K562 (cell line): ENCODE measurements around the gene TRMT2A. TPM values are rescaled to one million over a fixed set of nuclear protein-coding genes. Genes with fewer than 3 reads are reported as not detected.

Experiments
- BRD4 ChIP-seq: fragments of 200-600 bp; sonication (generic); IDR thresholded peaks from 2 replicates; pipeline ENCODE4 v1.6.1; 2017; ENCODE audit warnings: inconsistent platforms
- ERF ChIP-seq: fragments of 450-650 bp; formaldehyde crosslinking; IDR thresholded peaks from 2 replicates; pipeline ENCODE4 v1.4.0; 2020; ENCODE audit warnings: mild to moderate bottlenecking, mixed read lengths
- HBP1 ChIP-seq: fragments of 450-650 bp; formaldehyde crosslinking; IDR thresholded peaks from 2 replicates; pipeline ENCODE4 v1.4.0; 2022; ENCODE audit warnings: missing genetic modification characterization
- ID3 ChIP-seq, 2 experiments: fragments of 250-450 bp in 1 of 2; fragments of 450-650 bp in 1 of 2; sonication (Bioruptor Pico) in 1 of 2; IDR thresholded peaks; 2 replicates each; pipeline versions ENCODE4 v1.6.1 to v1.8.0; 2016 to 2021; ENCODE audit warnings: mild to moderate bottlenecking in 2 of 2, moderate library complexity in 2 of 2, missing compliant biosample characterization in 1 of 2, missing genetic modification characterization in 1 of 2
- KDM5B ChIP-seq: fragments of 200-600 bp; sonication (generic); IDR thresholded peaks from 2 replicates; pipeline ENCODE4 v1.6.1; 2012; ENCODE audit warnings: low read depth, mild to moderate bottlenecking, moderate library complexity, low read length, control low read depth, inconsistent platforms; ENCODE audit not compliant: insufficient replicate concordance
- NCOA4 ChIP-seq: fragments of 450-650 bp; IDR thresholded peaks from 2 replicates; pipeline ENCODE4 v1.6.1; 2018; ENCODE audit warnings: mild to moderate bottlenecking; ENCODE audit not compliant: partially characterized antibody
- PREB ChIP-seq: sonication (generic); formaldehyde crosslinking; IDR thresholded peaks from 2 replicates; pipeline ENCODE4 v1.8.1; 2023; ENCODE audit warnings: mild to moderate bottlenecking, missing genetic modification reagents
- SIRT6 ChIP-seq: IDR thresholded peaks from one replicate; pipeline ENCODE4 v1.6.1; 2012; ENCODE audit warnings: low read depth, mild to moderate bottlenecking, control low read depth, inconsistent platforms, low read length, moderate library complexity
- SMARCA4 ChIP-seq: fragments of 450-650 bp; IDR thresholded peaks from 2 replicates; pipeline ENCODE4 v1.6.1; 2016
- TFE3 ChIP-seq: fragments of 450-650 bp; formaldehyde crosslinking; IDR thresholded peaks from 2 replicates; pipeline ENCODE4 v1.4.0; 2020; ENCODE audit warnings: mild to moderate bottlenecking, mixed read lengths
- WHSC1 ChIP-seq: IDR thresholded peaks from one replicate; pipeline ENCODE4 v1.6.1; 2012; ENCODE audit warnings: low read length, control low read depth, inconsistent platforms
- YBX1 ChIP-seq: fragments of 450-650 bp; IDR thresholded peaks from 2 replicates; pipeline ENCODE4 v1.7.1; 2016; ENCODE audit warnings: mild to moderate bottlenecking
- ZBTB1 ChIP-seq: sonication (generic); formaldehyde crosslinking; IDR thresholded peaks from 2 replicates; pipeline ENCODE4 v1.8.1; 2023; ENCODE audit warnings: missing genetic modification reagents, low read depth, mild to moderate bottlenecking, borderline replicate concordance
- ZNF143 ChIP-seq: sonication (generic); formaldehyde crosslinking; IDR thresholded peaks from 2 replicates; pipeline ENCODE4 v1.9.0; 2022; ENCODE audit warnings: mild to moderate bottlenecking, missing genetic modification reagents
- ZNF197 ChIP-seq: fragments of 200-800 bp; sonication (Bioruptor generic); IDR thresholded peaks from 2 replicates; pipeline ENCODE4 v1.6.1; 2016; ENCODE audit warnings: low read depth, missing genetic modification characterization, missing compliant biosample characterization
- ZNF23 ChIP-seq: fragments of 250-450 bp; sonication (Bioruptor Pico); IDR thresholded peaks from 2 replicates; pipeline ENCODE4 v1.4.0; 2020; ENCODE audit warnings: mild to moderate bottlenecking
- ZNF232 ChIP-seq: sonication (generic); formaldehyde crosslinking; IDR thresholded peaks from 2 replicates; pipeline ENCODE4 v1.8.0; 2022; ENCODE audit warnings: mild to moderate bottlenecking, missing genetic modification reagents
- ZNF449 ChIP-seq: fragments of 250-450 bp; sonication (Bioruptor Pico); IDR thresholded peaks from 2 replicates; pipeline ENCODE4 v1.8.0; 2022; ENCODE audit warnings: moderate library complexity, mild to moderate bottlenecking, inconsistent platforms
- ZNF639 ChIP-seq, 2 experiments: fragments of 200-800 bp in 1 of 2; sonication (Bioruptor generic) in 1 of 2; sonication (generic) in 1 of 2; formaldehyde crosslinking in 1 of 2; IDR thresholded peaks in 1 of 2; conservative IDR thresholded peaks in 1 of 2; 2 replicates each; pipeline versions ENCODE4 v1.5.0 to v1.6.1; 2016 to 2020; ENCODE audit warnings: missing compliant biosample characterization in 1 of 2, missing genetic modification characterization in 1 of 2, missing genetic modification reagents in 1 of 2
- polyA plus RNA-seq, 8 experiments: library from polyadenylated mRNA; depleted of rRNA in 4 of 8; stranded (reverse) in 5 of 8; unstranded in 3 of 8; fragments of >200 nt; fragmentation: Nextera tagmentation in 2 of 8; fragmentation: Illumina TruSeq in 1 of 8; extraction: Ambion mirVana in 2 of 8; extraction: Trizol in 1 of 8; gene quantifications; 2 replicates each; pipeline versions ENCODE4 v1.2.1 to v1.2.3, GENCODE V29; 2011 to 2014; ENCODE audit warnings: inconsistent platforms in 1 of 8, missing spikeins in 1 of 8
- total RNA-seq, 7 experiments: library from RNA; depleted of rRNA in 6 of 7; stranded (reverse); fragments of >200 nt in 6 of 7; fragmentation: Illumina TruSeq in 2 of 7; extraction: Trizol in 2 of 7; gene quantifications; 2 replicates each; pipeline versions ENCODE4 v1.2.1 to v1.2.3, GENCODE V29; 2011 to 2021; ENCODE audit warnings: low replicate concordance in 1 of 7

Gene TRMT2A
- total and polyA plus RNA-seq, 9 of the 15 experiments (the other 6 are each of a cell fraction or from before 2014, with no cell fraction given): 1.6 to 265 (median 140) TPM

GRCh38 chr22:20131859-20132685, 15.0 kb upstream of the TRMT2A start (continued):
- no peak for TF ChIP-seq HBP1 (CRISPR knock-in tag)
- TF ChIP-seq WHSC1: no peak
- no peak for TF ChIP-seq ZNF639 (CRISPR knock-in tag; conservative IDR thresholded peaks at IDR 0.05 in 1 of 2, IDR thresholded peaks at IDR 0.05 in 1 of 2)
- TF ChIP-seq ZNF143: no peak
- TF ChIP-seq SMARCA4: no peak
- TF ChIP-seq ERF: 0 out of 2 replicates have a peak, but pooled peaks have one; percentile 64
- TF ChIP-seq ZNF232 (CRISPR knock-in tag): no peak
- TF ChIP-seq ID3 (CRISPR knock-in tag; IDR thresholded peaks at IDR 0.05): no peak
- peak; percentile 81; the same call in 1 of the 2 replicates for TF ChIP-seq ID3 (tag; IDR thresholded peaks at IDR 0.05)
- TF ChIP-seq SIRT6: no peak
- no peak for TF ChIP-seq NCOA4
- peak; percentile 72 for TF ChIP-seq KDM5B
- TF ChIP-seq ZNF23 (CRISPR knock-in tag): no peak
- TF ChIP-seq ZBTB1: no peak
- no peak for TF ChIP-seq PREB (CRISPR knock-in tag)
- no peak for TF ChIP-seq YBX1
- TF ChIP-seq TFE3 (CRISPR knock-in tag): no peak
- TF ChIP-seq ZNF197 (CRISPR knock-in tag): no peak
- TF ChIP-seq ZNF449 (CRISPR knock-in tag): no peak
- no peak for TF ChIP-seq BRD4
